WTC11 (cell line): ENCODE data around the gene SYT9. TPM values are rescaled to one million over a fixed set of nuclear protein-coding genes. Genes with fewer than 3 reads are reported as not detected.

Experiments
- ATAC-seq: fragments of 200-7000 bp; cut with Tn5 transposase; 2 replicates; pipeline ENCODE4 v1.10.0; 2021; ENCODE audit warnings: mild to moderate bottlenecking, moderate library complexity
- CTCF ChIA-PET: fragments of 300-600 bp; sonication (Branson Sonifier 250); formaldehyde crosslinking; loops from one replicate; lab custom pipeline; 2021; ENCODE audit warnings: antibody characterized with exemption; lab: Charles Lee
- POLR2A ChIA-PET: fragments of 350-600 bp; sonication (Branson Sonifier 250); formaldehyde crosslinking; loops from one replicate; lab custom pipeline; 2021; ENCODE audit warnings: antibody characterized with exemption; lab: Charles Lee
- DNase-seq: peaks from one replicate; pipeline ENCODE4 v3.0.0; 2021; ENCODE audit warnings: low spot score
- H3K27ac Mint-ChIP-seq: 2 replicates; pipeline ENCODE4 v1.8.0; 2021; ENCODE audit warnings: mixed read lengths
- H3K27me3 Mint-ChIP-seq: 2 replicates; pipeline ENCODE4 v1.8.0; 2021; ENCODE audit warnings: low read depth, mild to moderate bottlenecking, moderate library complexity, mixed read lengths
- H3K36me3 Mint-ChIP-seq: 2 replicates; pipeline ENCODE4 v1.8.0; 2021; ENCODE audit warnings: mixed read lengths
- H3K4me1 Mint-ChIP-seq: 2 replicates; pipeline ENCODE4 v1.8.0; 2022; ENCODE audit warnings: mixed read lengths
- H3K4me3 Mint-ChIP-seq: 2 replicates; pipeline ENCODE4 v1.8.0; 2021; ENCODE audit warnings: mild to moderate bottlenecking, moderate library complexity, mixed read lengths
- H3K9me3 Mint-ChIP-seq: 2 replicates; pipeline ENCODE4 v1.8.0; 2021; ENCODE audit warnings: mixed read lengths
- AR ChIP-seq: fragments of 250-450 bp; sonication (Bioruptor Pico); IDR thresholded peaks from 2 replicates; pipeline ENCODE4 v1.9.0; 2021; ENCODE audit warnings: mild to moderate bottlenecking
- ATF2 ChIP-seq: sonication (generic); formaldehyde crosslinking; IDR thresholded peaks from 2 replicates; pipeline ENCODE4 v1.8.1; 2022; ENCODE audit warnings: low read depth, missing genetic modification reagents, borderline replicate concordance
- CDX4 ChIP-seq: fragments of 250-450 bp; sonication (Bioruptor Pico); IDR thresholded peaks from 2 replicates; pipeline ENCODE4 v1.9.0; 2021; ENCODE audit warnings: moderate library complexity, mild to moderate bottlenecking, inconsistent platforms, borderline replicate concordance
- FOXK1 ChIP-seq: sonication (generic); formaldehyde crosslinking; IDR thresholded peaks from 2 replicates; pipeline ENCODE4 v1.8.0; 2022; ENCODE audit warnings: mild to moderate bottlenecking, moderate library complexity, missing genetic modification reagents
- IRF1 ChIP-seq: sonication (generic); formaldehyde crosslinking; IDR thresholded peaks from 2 replicates; pipeline ENCODE4 v1.8.0; 2023; ENCODE audit warnings: missing genetic modification reagents
- KAT7 ChIP-seq: sonication (generic); formaldehyde crosslinking; IDR thresholded peaks from 2 replicates; pipeline ENCODE4 v1.8.1; 2023; ENCODE audit warnings: missing genetic modification reagents, mild to moderate bottlenecking, borderline replicate concordance
- NFYB ChIP-seq: sonication (generic); formaldehyde crosslinking; conservative IDR thresholded peaks from 2 replicates; pipeline ENCODE4 v1.8.0; 2022; ENCODE audit warnings: low read depth, missing genetic modification reagents
- NR1H2 ChIP-seq: sonication (generic); formaldehyde crosslinking; IDR thresholded peaks from 2 replicates; pipeline ENCODE4 v1.9.0; 2021; ENCODE audit warnings: mild to moderate bottlenecking, moderate library complexity, missing genetic modification reagents
- NR3C1 ChIP-seq: sonication (generic); formaldehyde crosslinking; conservative IDR thresholded peaks from 2 replicates; pipeline ENCODE4 v1.8.1; 2023; ENCODE audit warnings: low read depth, mild to moderate bottlenecking, missing genetic modification reagents
- RELA ChIP-seq: sonication (generic); formaldehyde crosslinking; IDR thresholded peaks from 2 replicates; pipeline ENCODE4 v1.8.1; 2022; ENCODE audit warnings: missing genetic modification reagents, mild to moderate bottlenecking, borderline replicate concordance
- RORB ChIP-seq: fragments of 250-450 bp; sonication (Bioruptor Pico); IDR thresholded peaks from 2 replicates; pipeline ENCODE4 v1.9.0; 2021; ENCODE audit warnings: mild to moderate bottlenecking
- TCF7 ChIP-seq: sonication (generic); formaldehyde crosslinking; IDR thresholded peaks from 2 replicates; pipeline ENCODE4 v1.8.0; 2022; ENCODE audit warnings: mild to moderate bottlenecking, low read depth, missing genetic modification reagents, moderate library complexity
- TEAD4 ChIP-seq: sonication (generic); formaldehyde crosslinking; IDR thresholded peaks from 2 replicates; pipeline ENCODE4 v1.8.0; 2022; ENCODE audit warnings: mild to moderate bottlenecking, missing genetic modification reagents
- ZNF121 ChIP-seq: sonication (generic); formaldehyde crosslinking; IDR thresholded peaks from 2 replicates; pipeline ENCODE4 v1.8.0; 2023; ENCODE audit warnings: missing genetic modification reagents
- ZNF232 ChIP-seq: sonication (generic); formaldehyde crosslinking; IDR thresholded peaks from 2 replicates; pipeline ENCODE4 v1.8.0; 2022; ENCODE audit warnings: mild to moderate bottlenecking, missing genetic modification reagents
- ZNF396 ChIP-seq: fragments of 250-450 bp; sonication (Bioruptor Pico); IDR thresholded peaks from 2 replicates; pipeline ENCODE4 v1.8.0; 2021; ENCODE audit warnings: mild to moderate bottlenecking, moderate library complexity, borderline replicate concordance
- ZNF423 ChIP-seq: fragments of 250-450 bp; sonication (Bioruptor Pico); IDR thresholded peaks from 2 replicates; pipeline ENCODE4 v2.1.2; 2022; ENCODE audit warnings: mild to moderate bottlenecking, moderate library complexity
- ZNF425 ChIP-seq: fragments of 250-450 bp; sonication (Bioruptor Pico); conservative IDR thresholded peaks from 2 replicates; pipeline ENCODE4 v1.9.0; 2021; ENCODE audit warnings: mild to moderate bottlenecking
- total RNA-seq: library from RNA; stranded (reverse); gene quantifications from 3 replicates; pipeline ENCODE4 v1.2.3, GENCODE V29; 2021

Gene SYT9
- total RNA-seq, 1 experiment from 2014 or later, result 1.3 TPM

- CTCF ChIA-PET, result interaction anchor here (0.6 to 1.2 kb wide), 2 partner anchors 42 to 374 kb away, joined by 3 read pairs; no protein-coding TSS in a partner anchor
- no peak overlapping the region for H3K27ac Mint-ChIP-seq
- peaks cover 22% of the 10 kb centered on the region for H3K4me1 Mint-ChIP-seq
- POLR2A ChIA-PET, result no interaction called here
- DNase-seq (no peak), ATAC-seq (no peak)
- no peaks in the 10 kb centered on the region for H3K36me3 Mint-ChIP-seq
- no peak overlapping the region for H3K4me3 Mint-ChIP-seq
- TF ChIP-seq AR (CRISPR knock-in tag) (no peak), NR3C1 (CRISPR knock-in tag) (no peak), NFYB (CRISPR knock-in tag) (no peak), ZNF232 (CRISPR knock-in tag) (no peak), ATF2 (no peak), CDX4 (CRISPR knock-in tag) (no peak), ZNF396 (no peak), ZNF121 (CRISPR knock-in tag) (no peak), TCF7 (CRISPR knock-in tag) (no peak), ZNF423 (CRISPR knock-in tag) (no peak), KAT7 (CRISPR knock-in tag) (no peak), IRF1 (no peak), TEAD4 (CRISPR knock-in tag) (no peak), RORB (CRISPR knock-in tag) (no peak), RELA (CRISPR knock-in tag) (no peak), NR1H2 (CRISPR knock-in tag) (no peak), ZNF425 (CRISPR knock-in tag) (no peak), FOXK1 (CRISPR knock-in tag) (no peak)
- TF ChIP-seq, all 79 proteins: peak for 0
- Mint-ChIP-seq H3K27me3 (no peaks in the 10 kb centered on the region), H3K9me3 (peaks cover 9% of the 10 kb centered on the region; the same call in 1 of the 2 replicates)
Observed at GRCh38 chr11:7320306-7320705, 68.6 kb downstream of the SYT9 start.
